HG03097 (cell line): ENCODE data around the gene CASTOR1.

Experiments
- ATAC-seq: cut with Tn5 transposase; IDR thresholded peaks from one replicate; pipeline ENCODE4 v1.9.1; 2021; ENCODE audit not compliant: unreplicated experiment, low FRiP score

The CASTOR1 gene

DNA sequence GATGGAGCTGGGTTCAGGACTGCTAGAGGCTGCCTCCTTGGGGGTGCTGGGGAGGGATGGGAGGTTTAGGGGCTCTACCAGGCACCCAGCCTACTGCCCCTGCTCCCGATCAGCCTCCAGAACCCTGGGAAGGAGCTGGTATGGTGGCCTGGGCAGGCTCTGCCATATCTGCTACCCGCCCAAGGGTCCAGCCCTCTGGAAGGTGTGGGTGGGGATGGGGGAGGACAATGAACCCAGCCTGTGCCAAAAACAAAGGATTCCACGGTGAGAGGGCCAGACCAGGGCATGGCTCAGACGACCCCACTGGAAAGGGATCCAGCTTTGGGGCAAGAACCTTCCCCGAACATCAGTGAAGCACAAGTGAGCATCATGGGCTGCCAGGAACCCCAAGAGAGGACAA, 3.0 kb downstream of the CASTOR1 start:
- no peak for ATAC-seq

DNA sequence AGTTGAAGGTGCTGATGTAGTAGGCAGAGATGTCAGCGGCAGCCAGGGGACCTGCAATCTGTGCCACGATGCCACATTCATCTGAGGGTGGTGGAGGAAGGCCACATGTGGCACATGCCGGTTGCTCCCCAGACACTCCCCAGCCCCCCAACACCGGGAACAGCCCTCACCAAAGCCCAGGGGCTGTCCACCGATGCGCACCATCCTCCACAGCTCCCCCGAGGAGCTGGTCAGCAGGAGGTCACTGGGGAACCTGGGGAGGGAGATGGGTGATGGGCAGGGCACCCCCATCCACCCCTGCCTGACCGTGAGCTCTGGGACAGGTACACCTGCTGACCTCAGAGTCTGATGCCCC, 3.5 kb downstream of the CASTOR1 start:
- no peak for ATAC-seq

DNA sequence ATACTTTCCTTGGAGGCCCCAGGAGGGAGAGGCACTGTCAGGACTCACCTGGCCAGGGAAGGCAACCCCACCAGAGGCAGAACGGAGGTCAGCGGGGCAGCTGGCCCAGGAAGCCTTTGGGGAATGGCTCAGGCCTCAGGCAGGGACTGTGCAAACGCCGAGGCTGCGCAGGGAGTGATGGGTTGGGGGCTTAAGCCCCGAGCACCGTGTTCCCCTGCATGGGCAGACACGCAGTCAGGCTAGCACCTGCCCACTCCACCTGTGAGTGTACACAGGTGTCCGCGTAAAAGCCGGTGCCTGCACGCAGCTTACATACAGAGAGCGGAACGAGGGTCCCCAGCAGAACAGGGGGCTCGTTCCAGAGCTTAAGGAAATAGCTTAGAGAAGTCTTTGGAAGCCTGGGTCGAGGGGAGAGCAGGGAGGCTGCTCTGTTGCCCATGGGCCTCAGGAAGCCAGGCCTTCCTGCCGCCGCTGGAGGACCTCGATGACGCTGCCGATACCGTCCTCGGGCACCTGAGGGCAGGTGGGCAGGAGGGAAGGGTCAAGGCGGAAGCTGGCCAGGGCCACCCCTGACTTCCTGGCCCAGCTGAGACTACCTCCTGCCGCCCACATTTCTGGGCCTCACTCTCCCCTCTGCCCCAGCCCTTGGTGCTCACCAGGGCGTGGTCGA, 4.0 kb downstream of the CASTOR1 start:
- ATAC-seq, result no peak

DNA sequence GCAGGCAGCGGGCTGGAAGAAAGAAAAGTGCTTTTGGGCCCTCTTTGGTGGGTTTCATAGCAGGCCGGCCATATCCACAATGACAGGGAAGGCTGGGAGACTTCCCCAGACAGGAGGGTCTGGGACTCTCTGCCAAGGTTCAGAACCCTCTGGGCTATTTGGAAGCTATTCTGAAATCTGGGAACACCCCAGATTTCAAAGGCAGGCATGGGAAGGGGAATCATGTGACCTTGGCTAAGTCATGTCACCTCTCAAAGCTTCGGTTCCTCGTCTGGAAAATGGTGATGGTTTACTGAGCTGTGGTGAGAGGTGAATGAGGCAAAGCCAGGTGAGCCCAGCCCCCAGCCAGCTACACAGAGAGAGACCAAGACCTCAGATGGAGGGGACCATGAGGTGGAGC, 4.6 kb downstream of the CASTOR1 start:
- ATAC-seq, result no peak

DNA sequence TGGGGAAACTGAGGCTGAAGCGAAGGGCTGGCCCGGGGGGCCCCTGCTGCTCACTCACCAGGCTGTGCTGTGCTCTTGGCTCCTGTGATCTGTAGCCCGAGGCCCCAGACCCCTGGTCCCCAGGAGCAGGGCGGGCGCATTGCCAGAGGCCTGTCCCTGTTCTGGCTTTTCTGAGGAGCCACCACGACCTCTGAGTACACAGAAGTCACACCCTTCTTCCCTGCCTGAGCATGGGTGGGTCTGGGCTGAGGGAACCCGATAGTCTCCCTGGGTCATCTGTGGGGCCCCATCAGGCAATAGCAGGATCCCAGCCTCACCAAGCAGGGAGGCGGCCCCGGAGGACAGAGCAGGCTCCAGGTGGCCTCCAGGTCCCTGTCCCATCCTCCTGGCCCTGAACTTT, 5.1 kb downstream of the CASTOR1 start:
- ATAC-seq, result no peak

DNA sequence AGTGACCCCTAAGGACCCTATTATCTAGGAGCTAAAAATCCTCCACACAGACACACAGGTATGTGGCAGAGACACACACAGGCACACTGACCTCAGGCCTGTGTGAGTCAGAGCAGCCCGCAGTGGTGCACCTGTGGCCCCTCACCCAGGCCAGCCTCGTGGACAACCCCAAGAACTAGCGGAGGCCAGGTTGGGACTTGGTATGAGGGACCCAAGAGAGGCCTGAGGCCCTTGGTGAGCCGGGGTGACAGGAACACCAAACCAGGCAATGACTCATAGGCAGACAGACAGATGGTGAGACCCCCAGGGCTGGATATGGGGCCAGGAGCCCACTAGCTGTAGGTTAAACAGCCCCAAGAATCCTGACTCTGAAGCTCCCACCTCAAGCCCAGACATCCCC, 6.0 kb downstream of the CASTOR1 start:
- no peak for ATAC-seq

DNA sequence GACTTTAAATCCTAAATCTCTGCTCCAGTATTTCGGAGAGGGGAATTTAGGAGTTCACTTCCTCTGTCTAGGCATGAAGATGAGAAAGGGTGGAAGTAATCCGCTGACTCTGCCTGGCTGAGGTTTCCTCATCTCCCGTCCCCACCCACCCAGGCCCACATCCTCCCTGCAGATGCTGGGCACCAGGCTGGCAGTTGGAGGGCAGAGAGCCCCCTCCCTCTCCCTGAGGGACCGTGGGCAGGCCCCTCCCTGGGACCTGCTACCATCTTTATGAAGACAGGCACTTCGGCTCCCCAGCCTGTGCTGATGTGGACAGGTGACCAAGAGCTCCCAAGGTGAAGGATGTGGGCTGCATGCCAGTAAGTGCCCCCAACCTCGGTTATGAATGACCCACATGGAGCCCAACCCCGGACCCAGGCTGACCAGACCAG, 6.7 kb downstream of the CASTOR1 start:
- ATAC-seq, result no peak

DNA sequence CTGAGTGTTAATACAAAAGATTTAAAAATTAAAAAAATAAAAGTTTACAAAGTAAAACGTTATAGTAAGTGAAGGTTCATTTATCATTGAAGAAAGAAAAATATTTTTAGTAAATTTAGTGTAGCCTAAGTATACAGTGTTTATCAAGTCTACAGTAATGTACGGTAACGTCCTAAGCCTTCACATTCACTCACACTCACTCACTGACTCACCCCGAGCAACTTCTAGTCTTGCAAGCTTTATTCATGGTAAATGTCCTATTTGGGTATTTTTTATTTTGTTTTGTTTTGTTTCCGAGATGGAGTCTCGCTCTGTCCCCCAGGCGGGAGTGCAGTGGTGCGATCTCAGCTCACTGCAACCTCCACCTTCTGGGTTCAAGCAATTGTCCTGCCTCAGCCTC, 8.8 kb downstream of the CASTOR1 start:
- ATAC-seq, result no peak

DNA sequence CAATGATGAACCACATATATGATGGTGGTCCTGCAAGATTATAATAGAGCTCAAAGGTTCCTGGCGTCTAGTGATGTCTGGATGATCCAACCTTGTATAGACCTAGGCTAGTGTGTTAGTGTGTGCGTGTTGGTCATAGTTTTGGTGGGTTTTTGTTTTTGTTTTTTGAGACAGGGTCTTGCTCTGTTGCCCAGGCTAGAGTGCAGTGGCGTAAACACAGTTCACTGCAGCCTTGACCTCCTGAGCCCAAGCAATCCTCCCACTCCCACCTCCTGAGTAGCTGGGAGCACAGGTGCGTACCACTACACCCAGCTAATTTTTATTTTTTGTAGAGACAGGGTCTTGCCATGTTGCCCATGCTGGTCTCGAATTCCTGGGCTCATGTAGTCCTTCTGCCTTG, 9.4 kb downstream of the CASTOR1 start:
- no peak for ATAC-seq

DNA sequence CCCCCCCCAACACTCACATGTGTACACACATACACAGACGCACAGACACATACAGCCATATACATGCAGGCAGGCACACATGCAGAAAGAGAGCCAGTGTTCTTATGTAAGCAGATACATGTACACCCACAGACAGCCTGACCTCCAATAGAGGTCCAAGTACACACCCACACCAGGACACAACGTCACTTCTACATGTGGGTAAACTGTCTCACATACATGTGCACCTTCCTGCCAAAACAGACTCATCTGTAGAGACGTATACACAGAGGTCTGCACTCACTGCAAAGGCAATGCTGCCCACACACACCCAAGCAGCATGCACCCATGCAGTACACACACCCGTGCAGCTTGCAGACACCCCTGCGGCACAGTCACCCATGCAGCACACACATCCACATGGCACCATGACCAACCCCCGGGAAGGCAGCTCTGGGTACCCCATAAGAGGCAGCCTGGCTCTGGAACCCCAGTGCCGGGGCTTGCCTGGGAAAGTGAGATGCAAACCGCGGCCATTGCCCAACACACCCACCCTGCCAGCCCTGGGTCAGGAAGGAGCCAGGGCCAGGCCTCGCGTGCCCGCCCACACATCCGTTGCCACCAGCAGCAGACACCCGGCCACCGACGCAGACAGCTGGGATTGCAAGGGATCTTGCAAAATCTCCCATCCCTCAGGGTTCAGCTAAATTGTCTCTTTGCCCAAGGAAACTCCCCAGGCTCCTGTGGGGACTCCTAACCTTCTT, 10.1 kb downstream of the CASTOR1 start:
- ATAC-seq, result no peak

DNA sequence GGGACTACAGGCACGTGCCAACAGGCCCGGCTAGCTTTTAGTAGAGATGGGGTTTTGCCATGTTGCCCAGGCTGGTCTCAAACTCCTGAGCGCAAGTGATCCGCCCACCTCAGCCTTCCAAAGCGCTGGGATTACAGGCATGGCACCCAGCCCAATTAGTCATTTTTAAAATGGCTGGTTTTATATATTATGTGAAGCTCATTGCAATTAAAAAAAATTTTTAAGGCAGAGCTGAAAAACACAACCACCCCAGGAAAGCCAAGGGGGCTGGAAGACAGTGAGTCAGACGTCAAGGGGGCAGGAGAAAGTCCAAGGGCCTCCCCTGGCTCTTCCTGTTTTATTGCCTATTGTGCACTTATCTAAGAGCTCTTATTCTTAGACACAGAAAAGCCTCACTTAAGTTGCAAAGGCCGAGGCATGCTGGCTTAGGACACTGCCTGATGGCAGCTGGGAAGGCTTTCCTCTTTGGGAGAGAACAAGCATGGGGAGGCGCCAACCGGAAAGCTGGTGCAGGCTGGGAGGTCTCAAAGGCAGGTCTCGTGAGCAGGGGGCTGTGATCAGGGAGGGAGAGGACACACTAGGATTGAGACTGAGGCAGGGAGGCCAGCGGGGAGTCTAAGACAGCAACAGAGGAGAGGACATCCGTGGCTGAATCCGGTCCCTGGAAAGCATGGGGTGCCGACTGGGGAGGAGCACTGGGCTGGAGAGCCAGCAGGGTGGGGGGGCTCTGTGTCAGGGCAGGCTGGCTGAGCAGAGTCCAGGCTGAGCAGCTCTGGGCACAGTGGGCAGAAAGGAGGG, 11.6 kb downstream of the CASTOR1 start:
- no peak for ATAC-seq

DNA sequence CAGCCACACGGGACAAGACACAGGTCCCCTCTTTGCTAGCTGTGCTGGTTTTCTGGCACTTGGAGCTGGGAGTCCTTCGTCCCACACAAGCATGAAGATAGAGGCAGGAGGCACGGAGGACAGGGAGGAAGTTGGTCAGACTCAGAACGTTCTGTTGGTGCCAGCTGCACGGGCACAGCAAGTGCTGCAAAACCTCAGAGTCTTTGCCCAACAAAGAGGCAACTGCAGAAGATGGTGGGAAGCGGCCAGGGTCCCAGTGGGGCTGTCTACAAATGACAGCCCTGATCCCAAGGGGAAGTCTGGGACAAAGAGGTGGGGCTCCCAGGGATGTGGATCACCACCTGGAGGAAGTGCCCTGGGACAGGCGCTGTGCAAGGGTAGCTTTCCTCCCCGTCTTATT, 13.3 kb downstream of the CASTOR1 start:
- ATAC-seq, result no peak

DNA sequence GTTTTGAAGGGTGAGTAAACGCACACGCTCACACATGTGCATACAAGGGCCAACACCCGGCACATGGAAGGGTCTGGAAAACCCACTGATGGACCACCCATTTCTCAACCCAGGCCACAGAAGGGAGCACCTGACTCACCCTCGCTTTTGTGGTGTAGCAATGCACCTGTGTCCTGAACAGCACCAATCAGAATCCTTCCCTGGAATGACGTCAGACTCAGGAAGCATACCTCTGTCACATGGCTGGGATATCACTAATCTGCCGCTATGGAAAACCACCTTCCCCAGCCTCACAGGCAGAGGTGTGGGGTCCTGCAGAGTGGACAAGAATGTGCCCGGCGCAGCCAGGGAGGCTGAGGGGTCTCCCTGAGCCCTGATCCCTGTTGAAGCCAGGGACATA, 13.7 kb downstream of the CASTOR1 start:
- ATAC-seq, result no peak

DNA sequence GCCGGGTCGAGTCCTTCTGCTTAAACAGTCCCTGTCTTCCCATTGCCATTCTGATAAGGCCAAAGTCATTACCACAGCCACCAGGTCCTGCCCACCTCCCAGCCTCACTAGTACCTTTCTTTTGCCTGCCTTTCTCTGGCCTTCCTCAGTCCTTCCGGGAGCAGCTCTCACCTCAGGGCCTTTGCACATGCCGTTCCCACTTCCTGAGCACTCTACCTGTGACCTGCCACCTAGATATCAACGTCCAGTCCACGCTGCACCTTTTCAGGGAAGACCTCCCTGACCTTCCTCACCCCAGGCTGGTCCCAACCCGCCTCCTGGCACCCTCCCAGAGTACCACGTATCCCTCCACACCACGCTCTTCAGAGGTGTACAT, 14.9 kb downstream of the CASTOR1 start:
- ATAC-seq, result no peak

DNA sequence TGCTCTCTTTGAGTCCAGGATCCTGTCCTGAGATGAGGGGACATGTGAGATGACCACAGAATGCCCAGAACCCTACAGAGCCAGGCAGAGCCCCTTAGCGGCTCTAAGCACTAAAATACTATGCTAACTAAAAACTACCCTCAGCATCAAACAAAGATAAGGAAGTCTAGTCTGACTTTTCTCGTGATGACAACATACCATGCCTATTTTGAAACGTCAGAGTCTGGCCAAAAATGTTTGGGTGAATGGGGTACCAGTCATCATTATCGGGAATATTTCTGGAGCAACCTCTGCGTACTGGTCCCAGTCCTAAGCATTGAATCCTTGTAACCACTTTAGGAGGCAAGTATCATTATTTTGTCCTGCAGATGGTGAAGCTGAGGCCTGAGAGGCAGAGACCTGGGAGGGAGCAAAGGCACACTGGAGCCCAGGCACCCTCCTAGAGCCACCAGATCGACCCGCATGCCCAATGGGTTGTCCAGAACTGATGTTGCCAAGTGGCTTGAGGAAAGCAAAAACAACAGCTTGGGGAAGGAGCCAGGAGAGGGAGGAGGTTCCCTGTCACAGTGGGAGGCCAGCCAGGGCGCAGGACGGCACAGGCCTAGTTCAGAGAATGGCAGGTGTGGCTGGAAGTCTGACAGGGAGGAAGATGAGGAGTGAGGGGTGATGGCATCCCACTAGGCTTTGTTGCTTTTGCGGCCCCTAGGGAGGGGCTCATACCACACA, 15.4 kb downstream of the CASTOR1 start:
- ATAC-seq, result no peak

DNA sequence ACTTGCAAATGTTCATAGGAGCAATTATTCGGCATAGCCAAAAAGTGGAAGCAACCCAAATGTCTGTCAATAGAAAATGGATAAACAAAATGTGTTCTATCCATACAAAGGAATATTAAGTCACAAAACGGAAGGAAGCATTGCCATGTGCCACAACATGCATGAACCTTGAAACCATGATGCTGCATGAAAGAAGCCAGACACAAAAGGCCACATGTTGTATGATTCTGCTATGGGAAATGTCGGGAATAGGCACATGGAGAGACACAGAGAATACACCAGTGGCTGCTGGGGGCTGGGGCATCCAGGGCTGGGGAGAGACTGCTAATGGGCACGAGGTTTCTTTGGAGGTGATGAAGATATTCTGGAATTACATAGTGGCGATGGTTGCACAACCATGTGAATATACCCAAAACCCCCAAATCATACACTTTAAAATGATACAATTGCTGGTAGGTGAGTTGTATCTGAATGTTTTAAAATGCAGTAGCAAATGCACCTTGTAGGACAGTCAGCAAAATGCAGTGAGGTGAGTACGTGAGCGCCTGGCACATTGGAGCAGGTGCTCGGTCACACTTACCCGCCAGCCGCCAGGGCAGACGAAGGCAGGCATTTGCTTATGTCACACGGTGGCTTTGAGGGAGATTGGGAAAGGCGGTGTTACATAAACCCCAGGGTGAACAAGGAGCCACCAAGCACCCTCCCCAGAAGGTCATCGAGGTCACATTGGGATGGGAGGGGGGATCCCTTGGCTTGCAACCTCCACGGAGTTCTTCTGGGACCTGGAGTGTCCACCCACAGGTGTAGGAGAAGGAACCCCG, 16.3 kb downstream of the CASTOR1 start:
- no peak for ATAC-seq

DNA sequence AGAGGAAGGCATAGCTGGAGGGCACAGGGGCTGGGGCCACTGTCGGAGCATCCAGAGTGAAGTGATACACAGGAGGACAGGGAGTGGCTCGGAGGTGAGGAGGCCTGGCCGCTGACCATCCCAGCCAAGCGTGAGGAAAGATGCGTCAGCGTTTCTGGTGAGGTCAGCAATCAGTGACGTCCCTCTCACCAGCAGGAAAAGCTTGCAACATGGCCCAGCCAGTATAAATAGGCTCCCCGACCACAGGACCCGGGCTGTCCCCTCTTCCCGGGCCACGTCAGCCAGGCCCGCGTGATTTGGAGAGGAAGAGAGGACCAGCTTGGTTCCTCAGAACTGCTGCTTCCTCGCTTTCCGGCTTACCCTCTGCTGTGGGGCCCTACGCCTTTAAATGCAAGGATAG, 18.5 kb downstream of the CASTOR1 start:
- no peak for ATAC-seq

DNA sequence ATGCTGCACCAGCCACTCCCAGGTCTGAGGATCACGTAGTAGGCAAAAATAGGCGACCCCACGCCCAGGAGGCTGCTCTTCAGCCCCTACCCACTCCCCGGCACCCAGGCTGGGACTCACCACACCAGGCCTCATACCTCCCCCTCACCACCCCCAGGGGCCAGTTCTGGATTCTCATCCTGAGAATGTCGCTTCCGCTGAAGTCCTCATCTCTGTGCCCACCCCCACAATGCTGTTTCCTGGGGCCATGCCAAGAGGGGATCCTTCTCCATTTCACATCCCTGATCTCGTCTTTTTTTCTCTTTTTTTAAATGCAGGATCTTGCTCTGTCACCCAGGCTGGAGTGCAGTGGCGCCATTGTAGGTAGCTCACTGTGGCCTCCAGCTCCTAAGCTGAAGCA, 21.0 kb downstream of the CASTOR1 start:
- ATAC-seq, result no peak

DNA sequence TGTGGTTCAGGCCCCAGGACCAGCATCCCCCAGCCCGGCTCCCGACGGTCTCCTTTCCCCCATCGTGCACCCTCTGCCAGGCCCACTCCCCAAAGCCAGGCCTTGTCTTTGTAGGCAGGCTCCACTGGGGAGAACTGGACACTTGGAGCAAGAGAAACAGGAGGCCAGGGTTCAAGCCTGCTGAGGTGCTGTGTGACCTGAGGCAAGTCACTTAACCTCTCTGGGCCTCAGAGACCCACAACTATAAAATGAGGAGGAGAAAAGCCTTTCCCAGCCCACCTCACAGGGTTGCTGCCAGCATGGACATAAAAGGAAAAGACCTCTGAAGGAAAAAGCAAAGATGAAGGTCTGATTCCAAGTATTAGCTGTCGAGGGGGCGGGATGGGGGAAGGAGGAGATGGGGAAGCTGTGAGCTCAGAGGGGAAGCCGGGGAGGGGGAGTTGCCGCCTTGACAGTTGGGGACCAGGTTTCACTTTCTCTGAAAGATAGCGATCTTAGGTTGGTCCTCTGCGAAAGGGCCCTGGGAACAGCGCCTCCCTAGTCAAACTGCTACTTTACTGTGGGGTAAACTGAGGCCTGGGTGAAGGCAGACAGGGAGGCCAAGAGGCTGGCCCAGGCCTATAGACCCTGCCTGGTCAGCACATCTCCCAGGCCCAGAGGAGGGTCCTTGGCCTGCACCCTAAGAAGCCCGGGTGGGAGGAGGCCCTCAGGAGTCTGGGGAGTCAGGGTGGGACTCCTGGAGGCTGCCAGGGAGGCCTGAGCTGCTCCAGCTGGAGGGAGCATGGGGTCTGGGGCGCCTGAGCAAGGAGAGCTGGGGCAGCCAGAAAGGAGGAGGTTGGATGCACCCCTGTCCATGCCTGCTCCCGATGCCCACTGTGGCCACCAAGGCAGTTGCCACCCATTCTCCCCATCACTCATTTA, 21.7 kb downstream of the CASTOR1 start:
- no peak for ATAC-seq
